ENCODE data around the gene TSC2.

Gene TSC2

GRCh38 chr16:2005646-2006045, 42.1 kb upstream of the TSC2 start:
- POLR2A ChIA-PET, result interaction anchor here (2.2 kb wide), 1 partner anchor 150 kb away, joined by 6 read pairs; the partner anchor contains the start of gene TRAF7

DNA sequence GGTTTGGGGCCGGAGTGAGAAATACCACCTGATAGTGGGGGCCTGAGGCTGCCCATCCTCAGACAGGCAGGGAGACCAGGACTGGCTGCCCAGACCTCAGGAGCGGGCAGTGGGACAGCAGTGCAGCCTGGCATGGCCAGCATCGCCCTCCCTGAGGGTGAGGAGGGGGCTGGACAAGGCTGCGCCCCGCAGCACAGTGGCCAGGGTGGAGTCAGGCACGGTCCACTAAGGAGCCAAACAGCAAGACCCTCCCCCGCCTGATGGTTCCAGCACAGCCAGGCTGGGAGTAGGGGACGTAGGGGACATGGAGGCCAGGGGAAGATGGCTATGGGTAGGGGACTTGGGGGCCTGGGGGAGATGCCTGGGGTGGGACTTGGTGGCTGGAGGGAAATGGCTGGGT, 41.5 kb upstream of the TSC2 start:
- ChIA-PET CTCF (interaction anchor here (6.5 to 10.6 kb wide), 2 partner anchors 18 to 134 kb away, joined by 163 to 176 read pairs; partner anchors contain the start of genes GFER, NOXO1, PKD1 and SYNGR3), POLR2A (no interaction called here)
- DNase-seq (ENCODE audit: low read depth, low spot score), result no peak
- H3K4me3 ChIP-seq (ENCODE audit: low read depth, low read length), result no peak overlapping the region
- TF ChIP-seq CTCF (IDR thresholded peaks at IDR 0.05; ENCODE audit: insufficient read depth, low read length, missing control alignments), result no peak

More at GRCh38 chr16:2005646-2006045, 42.1 kb upstream of the TSC2 start:
- CTCF ChIA-PET, result interaction anchor here (1.0 to 10.6 kb wide), 3 partner anchors 15 to 134 kb away, joined by 3 to 176 read pairs (median 163); partner anchors contain the start of genes GFER, NOXO1, PKD1 and SYNGR3
- no peak for TF ChIP-seq CTCF (IDR thresholded peaks at IDR 0.05; ENCODE audit: insufficient read depth, low read length, missing control alignments)
- no peak overlapping the region for H3K4me3 ChIP-seq (ENCODE audit: low read depth, low read length)
- no peak for DNase-seq (ENCODE audit: low read depth, low spot score)

DNA sequence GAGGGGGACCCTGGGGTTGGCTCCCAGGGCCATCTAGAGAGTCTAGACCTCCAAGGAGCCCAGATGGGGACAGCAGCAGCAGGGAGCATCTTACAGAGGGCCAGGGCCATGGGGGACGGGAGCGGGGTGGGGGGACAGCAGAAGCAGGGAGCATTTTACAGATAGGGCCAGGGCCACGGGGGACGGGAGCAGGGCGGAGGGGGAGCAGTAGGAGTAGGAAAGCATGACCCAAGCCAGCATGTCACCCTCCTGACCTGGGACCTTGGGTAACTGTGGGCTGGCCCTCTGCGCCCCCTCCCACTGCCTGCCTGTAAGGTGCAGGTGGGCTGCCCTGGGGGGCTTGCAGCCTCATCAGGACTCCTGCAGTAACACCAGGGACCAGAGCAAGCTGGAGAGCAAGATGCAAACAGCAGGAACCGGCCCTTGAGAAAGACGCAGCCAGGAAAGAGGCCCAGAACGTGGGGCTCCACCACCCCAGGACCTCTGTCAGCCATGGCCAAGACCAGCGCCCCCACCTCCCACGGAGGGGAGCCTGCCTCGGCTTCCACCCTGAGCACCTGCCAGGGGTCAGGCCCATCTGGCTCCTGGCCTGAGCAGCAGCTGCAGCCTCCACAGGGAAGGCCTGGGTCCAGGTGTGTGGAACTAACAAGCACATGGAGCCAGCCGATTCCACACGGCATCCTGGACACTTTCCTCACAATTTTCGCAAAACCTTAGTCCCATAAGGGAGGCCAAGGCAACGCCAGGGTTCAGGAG, 40.5 kb upstream of the TSC2 start:
- H3K4me3 ChIP-seq (ENCODE audit: low read depth, low read length), result peak overlapping the region; percentile 72
- ChIA-PET CTCF (interaction anchor here (1.0 to 10.6 kb wide), 5 partner anchors 9 to 133 kb away, joined by 3 to 176 read pairs (median 7); partner anchors contain the start of gene PKD1), POLR2A (interaction anchor here (0.6 to 1.4 kb wide), 2 partner anchors 24 to 148 kb away, joined by 3 read pairs; partner anchors contain the start of gene TRAF7)
- no peak for TF ChIP-seq CTCF (IDR thresholded peaks at IDR 0.05; ENCODE audit: insufficient read depth, low read length, missing control alignments)
- no peak for DNase-seq (ENCODE audit: low read depth, low spot score)

GRCh38 chr16:2008009-2008526, 39.7 kb upstream of the TSC2 start:
- POLR2A ChIA-PET, result interaction anchor here (0.6 to 1.4 kb wide), 3 partner anchors 12 to 147 kb away, joined by 3 read pairs; partner anchors contain the start of gene TRAF7
- no peak for TF ChIP-seq CTCF (IDR thresholded peaks at IDR 0.05; ENCODE audit: insufficient read depth, low read length, missing control alignments)
- peak overlapping the region; percentile 72 for H3K4me3 ChIP-seq (ENCODE audit: low read depth, low read length)
- DNase-seq (ENCODE audit: low read depth, low spot score), result no peak
- CTCF ChIA-PET, result interaction anchor here (1.0 to 10.6 kb wide), 5 partner anchors 10 to 132 kb away, joined by 3 to 176 read pairs (median 7); partner anchors contain the start of gene PKD1

GRCh38 chr16:2008631-2009163, 39.1 kb upstream of the TSC2 start:
- CTCF ChIA-PET, result interaction anchor here (1.0 to 10.6 kb wide), 5 partner anchors 10 to 131 kb away, joined by 3 to 176 read pairs (median 7); partner anchors contain the start of gene PKD1
- no peak for DNase-seq (ENCODE audit: low read depth, low spot score)

More at GRCh38 chr16:2008631-2009163, 39.1 kb upstream of the TSC2 start:
- peak overlapping the region; percentile 72 for H3K4me3 ChIP-seq (ENCODE audit: low read depth, low read length)
- TF ChIP-seq CTCF (IDR thresholded peaks at IDR 0.05; ENCODE audit: insufficient read depth, low read length, missing control alignments), result no peak
- POLR2A ChIA-PET, result interaction anchor here (0.7 to 1.4 kb wide), 5 partner anchors 13 to 147 kb away, joined by 3 read pairs; partner anchors contain the start of genes RPS2 and TRAF7
